HepG2 (cell line): ENCODE measurements around the gene GLIS1. TPM values are rescaled to one million over a fixed set of nuclear protein-coding genes. Genes with fewer than 3 reads are reported as not detected.

Experiments
- HDAC1 ChIP-seq: sonication (generic); formaldehyde crosslinking; IDR thresholded peaks from 2 replicates; pipeline ENCODE4 v1.5.1; 2020; ENCODE audit warnings: mild to moderate bottlenecking, missing genetic modification reagents
- HMG20A ChIP-seq: IDR thresholded peaks from 2 replicates; pipeline ENCODE4 v1.6.1; 2016; ENCODE audit warnings: borderline replicate concordance
- HNRNPLL ChIP-seq: fragments of 200-400 bp; formaldehyde crosslinking; IDR thresholded peaks from 2 replicates; pipeline ENCODE4 v1.6.1; 2017; ENCODE audit warnings: mild to moderate bottlenecking, low read depth, low read length; ENCODE audit not compliant: poor library complexity, severe bottlenecking
- SMARCC2 ChIP-seq: fragments of 450-650 bp; IDR thresholded peaks from 2 replicates; pipeline ENCODE4 v1.6.1; 2017; ENCODE audit warnings: antibody characterized with exemption, mild to moderate bottlenecking
- TEAD3 ChIP-seq: optimal IDR thresholded peaks from 2 replicates; pipeline ENCODE3; 2016; ENCODE audit warnings: borderline replicate concordance
- ZFY ChIP-seq: sonication (generic); formaldehyde crosslinking; IDR thresholded peaks from 2 replicates; pipeline ENCODE4 v1.4.0; 2020; ENCODE audit warnings: missing genetic modification reagents
- ZNF142 ChIP-seq: sonication (generic); formaldehyde crosslinking; IDR thresholded peaks from 2 replicates; pipeline ENCODE4 v1.4.0; 2020; ENCODE audit warnings: missing genetic modification reagents
- polyA plus RNA-seq, 8 experiments: library from polyadenylated mRNA; depleted of rRNA in 3 of 8; stranded (reverse) in 7 of 8; unstranded in 1 of 8; fragments of >200 nt; fragmentation: Illumina TruSeq in 4 of 8; extraction: Trizol in 4 of 8; gene quantifications; 2 replicates each; pipeline versions ENCODE4 v1.2.1 to v1.2.3, GENCODE V29; 2011 to 2016; ENCODE audit warnings: low read depth in 4 of 8, missing spikeins in 1 of 8, mixed read lengths in 1 of 8; ENCODE audit not compliant: insufficient read depth in 1 of 8
- total RNA-seq, 5 experiments: library from RNA; depleted of rRNA; stranded (reverse); fragments of >200 nt; fragmentation: Illumina TruSeq; extraction: Trizol; gene quantifications; 2 replicates each; pipeline ENCODE4 v1.2.3, GENCODE V29; 2016; ENCODE audit warnings: low read depth in 1 of 5
- TF ChIP-seq, protein P1 (sequence below): sonication (generic); formaldehyde crosslinking; IDR thresholded peaks from 2 replicates; pipeline ENCODE4 v1.4.0; 2020; ENCODE audit warnings: missing genetic modification reagents, borderline replicate concordance

Gene GLIS1
- total and polyA plus RNA-seq, 2 of the 13 experiments (the other 11 are each of a cell fraction or from before 2014, with no cell fraction given) = 0.03 TPM; not detected in 1

DNA sequence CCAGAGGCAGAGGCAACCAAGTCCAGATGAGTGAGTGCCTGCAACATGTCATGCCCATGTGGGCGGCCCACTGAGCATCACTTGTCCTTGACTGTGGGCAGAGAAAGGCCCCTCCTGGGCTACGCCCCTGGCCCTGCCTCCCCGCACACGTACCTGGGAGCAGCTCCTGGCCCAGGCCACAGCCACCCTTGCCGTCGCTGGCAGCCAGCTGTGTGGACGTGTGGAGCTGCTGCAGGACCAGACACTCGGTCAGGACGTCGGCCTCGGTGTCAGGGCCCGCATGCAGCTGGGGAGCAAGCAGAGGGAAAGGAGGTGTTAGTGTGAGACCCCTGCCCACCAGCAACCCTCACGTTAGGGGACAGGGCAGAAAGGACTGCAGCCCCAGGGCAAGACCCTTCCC lies 218.5 kb downstream of the GLIS1 start (continued):
- TF ChIP-seq ZNF142 (no peak), ZFY (CRISPR knock-in tag) (no peak), SMARCC2 (no peak), TEAD3 (no peak), HNRNPLL (no peak), HDAC1 (CRISPR knock-in tag) (no peak), HMG20A (CRISPR knock-in tag) (no peak)
- TF ChIP-seq, protein P1, sequence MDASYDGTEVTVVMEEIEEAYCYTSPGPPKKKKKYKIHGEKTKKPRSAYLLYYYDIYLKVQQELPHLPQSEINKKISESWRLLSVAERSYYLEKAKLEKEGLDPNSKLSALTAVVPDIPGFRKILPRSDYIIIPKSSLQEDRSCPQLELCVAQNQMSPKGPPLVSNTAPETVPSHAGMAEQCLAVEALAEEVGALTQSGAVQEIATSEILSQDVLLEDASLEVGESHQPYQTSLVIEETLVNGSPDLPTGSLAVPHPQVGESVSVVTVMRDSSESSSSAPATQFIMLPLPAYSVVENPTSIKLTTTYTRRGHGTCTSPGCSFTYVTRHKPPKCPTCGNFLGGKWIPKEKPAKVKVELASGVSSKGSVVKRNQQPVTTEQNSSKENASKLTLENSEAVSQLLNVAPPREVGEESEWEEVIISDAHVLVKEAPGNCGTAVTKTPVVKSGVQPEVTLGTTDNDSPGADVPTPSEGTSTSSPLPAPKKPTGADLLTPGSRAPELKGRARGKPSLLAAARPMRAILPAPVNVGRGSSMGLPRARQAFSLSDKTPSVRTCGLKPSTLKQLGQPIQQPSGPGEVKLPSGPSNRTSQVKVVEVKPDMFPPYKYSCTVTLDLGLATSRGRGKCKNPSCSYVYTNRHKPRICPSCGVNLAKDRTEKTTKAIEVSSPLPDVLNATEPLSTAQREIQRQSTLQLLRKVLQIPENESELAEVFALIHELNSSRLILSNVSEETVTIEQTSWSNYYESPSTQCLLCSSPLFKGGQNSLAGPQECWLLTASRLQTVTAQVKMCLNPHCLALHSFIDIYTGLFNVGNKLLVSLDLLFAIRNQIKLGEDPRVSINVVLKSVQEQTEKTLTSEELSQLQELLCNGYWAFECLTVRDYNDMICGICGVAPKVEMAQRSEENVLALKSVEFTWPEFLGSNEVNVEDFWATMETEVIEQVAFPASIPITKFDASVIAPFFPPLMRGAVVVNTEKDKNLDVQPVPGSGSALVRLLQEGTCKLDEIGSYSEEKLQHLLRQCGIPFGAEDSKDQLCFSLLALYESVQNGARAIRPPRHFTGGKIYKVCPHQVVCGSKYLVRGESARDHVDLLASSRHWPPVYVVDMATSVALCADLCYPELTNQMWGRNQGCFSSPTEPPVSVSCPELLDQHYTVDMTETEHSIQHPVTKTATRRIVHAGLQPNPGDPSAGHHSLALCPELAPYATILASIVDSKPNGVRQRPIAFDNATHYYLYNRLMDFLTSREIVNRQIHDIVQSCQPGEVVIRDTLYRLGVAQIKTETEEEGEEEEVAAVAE (CRISPR knock-in tag) = no peak
